Epithelial cell of esophagus (primary cell): ENCODE measurements around the gene OR10A7.
A peak's percentile ranks its signal among the peaks of the same experiment; 100 is the strongest.
"Not testable (repeated sequence)": the region's sequence is repeated elsewhere in the genome, so short reads cannot be mapped to it uniquely, and the experiment has no call there.

ENCODE experiments used
- DNase-seq: peaks from one replicate; pipeline ENCODE4 v3.0.0; 2010; ENCODE audit warnings: low read depth
- H3K4me3 ChIP-seq: 2 replicates; pipeline ENCODE4 v1.5.1; 2011; ENCODE audit warnings: mild to moderate bottlenecking, low read length, control low read depth
- CTCF ChIP-seq: IDR thresholded peaks from 2 replicates; pipeline ENCODE4 v1.5.1; 2011; ENCODE audit warnings: low read depth, mild to moderate bottlenecking, low read length, control low read depth, inconsistent platforms; ENCODE audit not compliant: insufficient read depth; ENCODE audit errors: missing control alignments

Gene OR10A7, protein sequence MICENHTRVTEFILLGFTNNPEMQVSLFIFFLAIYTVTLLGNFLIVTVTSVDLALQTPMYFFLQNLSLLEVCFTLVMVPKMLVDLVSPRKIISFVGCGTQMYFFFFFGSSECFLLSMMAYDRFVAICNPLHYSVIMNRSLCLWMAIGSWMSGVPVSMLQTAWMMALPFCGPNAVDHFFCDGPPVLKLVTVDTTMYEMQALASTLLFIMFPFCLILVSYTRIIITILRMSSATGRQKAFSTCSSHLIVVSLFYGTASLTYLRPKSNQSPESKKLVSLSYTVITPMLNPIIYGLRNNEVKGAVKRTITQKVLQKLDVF

DNA sequence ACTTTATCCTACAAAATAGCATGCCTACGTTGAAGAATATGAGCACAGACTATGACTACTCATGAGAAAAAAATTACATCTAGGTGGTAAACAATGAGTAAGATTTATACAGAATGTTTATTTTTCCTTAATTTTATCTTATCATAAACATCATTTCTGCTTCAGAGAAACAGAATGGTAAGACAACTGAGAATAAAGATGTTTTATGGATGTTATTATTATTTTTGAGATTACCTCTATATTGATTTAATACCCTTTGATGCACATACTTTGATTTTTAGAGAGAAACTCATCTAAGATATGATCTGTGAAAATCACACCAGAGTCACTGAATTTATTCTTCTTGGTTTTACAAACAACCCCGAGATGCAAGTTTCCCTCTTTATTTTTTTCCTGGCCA is at the start of gene OR10A7:
OR10A7 (plus strand) TSS at position 301 of the 400 bp plus-strand sequence; CDS start at position 301, 0 bp downstream.
- no peak for DNase-seq
- H3K4me3 ChIP-seq, result no peak within 1 kb of the TSS
- no peak for TF ChIP-seq CTCF

DNA sequence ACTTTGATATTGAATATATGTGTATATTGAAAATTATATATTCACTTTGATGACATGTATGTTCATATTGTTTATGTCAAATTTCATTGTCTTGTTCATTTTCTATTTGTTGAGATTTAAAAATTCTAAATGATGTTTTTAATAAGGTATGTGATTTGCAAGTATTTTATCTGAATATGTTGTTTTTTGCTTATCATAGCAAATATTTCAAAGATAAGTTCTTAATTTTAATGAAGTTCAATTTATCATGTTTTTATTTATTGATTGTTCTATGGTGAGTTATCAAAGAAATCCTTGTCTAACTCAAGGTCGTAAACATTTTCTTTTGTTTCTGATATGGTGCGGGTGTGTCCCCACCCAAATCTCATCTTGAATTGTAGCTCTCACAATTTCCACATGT is 49.4 kb upstream of the OR10A7 start:
- H3K4me3 ChIP-seq, result no peak overlapping the region
- DNase-seq, result no peak
- TF ChIP-seq CTCF, result no peak

DNA sequence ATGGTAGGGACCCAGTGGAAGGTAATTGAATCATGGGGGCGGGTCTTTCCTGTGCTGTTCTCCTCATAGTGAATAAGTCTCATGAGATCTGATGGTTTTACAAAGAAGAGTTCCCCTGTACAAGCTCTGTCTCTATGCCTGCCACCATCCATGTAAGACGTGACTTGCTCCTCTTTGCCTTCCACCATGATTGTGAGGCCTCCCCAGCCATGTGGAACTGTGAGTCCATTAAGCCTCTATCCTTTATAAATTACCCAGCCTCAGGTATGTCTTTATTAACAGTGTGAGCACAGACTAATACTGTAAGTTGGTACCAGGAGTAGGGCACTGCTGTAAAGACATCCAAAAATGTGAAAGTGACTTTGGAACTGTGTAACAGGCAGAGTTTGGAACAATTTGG is 49.0 kb upstream of the OR10A7 start:
- DNase-seq, H3K4me3 ChIP-seq: not testable (repeated sequence)

DNA sequence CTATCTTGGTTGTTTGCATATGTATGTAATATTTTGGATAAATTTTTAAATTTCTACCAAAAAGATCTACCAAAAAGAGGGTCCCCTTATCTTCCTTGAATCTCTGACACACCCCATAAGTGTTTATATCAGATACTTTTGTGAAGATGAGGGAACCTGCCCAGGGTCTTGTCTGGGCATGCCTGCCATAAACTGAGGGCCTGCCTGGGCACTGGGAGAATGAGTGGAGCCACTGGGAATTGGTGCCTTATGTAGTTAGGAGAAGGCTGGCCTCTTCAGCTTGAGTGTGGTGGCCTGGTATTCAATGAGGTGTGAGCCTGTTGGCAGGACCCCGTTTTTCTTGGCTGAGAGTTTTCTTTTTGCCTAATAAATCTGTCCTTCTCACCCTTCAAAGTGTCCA is 48.1 kb upstream of the OR10A7 start:
- DNase-seq, result peak; percentile 67
- no peak for TF ChIP-seq CTCF
- H3K4me3 ChIP-seq, result no peak overlapping the region

DNA sequence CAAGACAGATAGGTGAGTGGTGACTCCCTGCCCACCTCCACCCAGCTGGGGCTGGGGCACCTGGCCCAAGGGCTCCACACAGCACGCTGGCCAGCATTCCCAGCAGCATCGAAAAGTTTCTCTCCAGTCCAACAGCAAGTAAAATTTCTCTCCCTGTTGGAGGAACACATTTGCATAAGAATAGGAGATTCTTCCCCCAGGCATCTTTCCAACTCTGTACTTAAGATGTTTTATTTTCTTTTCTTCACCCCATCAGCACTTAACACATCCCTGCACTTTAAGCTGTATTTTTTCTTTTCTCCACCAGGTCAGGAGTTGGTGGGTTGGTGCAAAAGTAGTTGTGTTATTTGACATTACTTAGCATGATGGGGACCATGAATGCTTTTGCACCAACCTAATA is 47.4 kb upstream of the OR10A7 start:
- H3K4me3 ChIP-seq, result no peak overlapping the region
- no peak for TF ChIP-seq CTCF
- no peak for DNase-seq

GRCh38 chr12:55188573-55188972 is 32.3 kb upstream of the OR10A7 start:
- no peak for DNase-seq
- H3K4me3 ChIP-seq, result no peak overlapping the region
- TF ChIP-seq CTCF, result no peak

DNA sequence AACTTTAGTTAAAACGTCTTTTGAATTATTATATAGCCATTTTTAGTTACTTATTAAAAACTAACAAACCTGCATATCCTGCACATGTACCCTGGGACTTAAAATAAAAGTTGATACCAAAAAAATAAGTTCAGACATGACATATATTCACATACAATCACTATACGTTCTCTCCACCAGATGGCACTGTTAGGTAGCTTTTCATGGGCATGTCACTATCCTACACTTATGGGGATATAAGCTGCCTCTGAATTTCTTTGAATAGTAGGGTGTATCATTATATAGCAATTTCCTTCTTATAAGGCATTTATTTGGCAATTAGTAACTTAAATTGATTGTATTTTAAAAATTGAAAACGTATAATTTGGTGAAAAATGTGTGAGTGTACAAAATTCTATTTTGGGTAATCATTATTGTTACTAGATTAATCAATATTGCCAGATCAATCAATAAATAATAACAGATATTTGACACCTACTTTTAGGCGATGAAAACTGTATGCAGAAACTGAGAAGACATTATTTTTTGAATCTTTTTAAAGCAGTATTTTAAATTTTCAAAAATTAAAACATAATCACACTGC is 31.8 kb upstream of the OR10A7 start:
- peak; percentile 85 for DNase-seq
- no peak overlapping the region for H3K4me3 ChIP-seq
- TF ChIP-seq CTCF, result peak; percentile 70
